GM20000 (cell line): ENCODE data around the gene KIF26B.

Experiments
- DNase-seq: peaks from one replicate; pipeline ENCODE4 v3.0.0; 2012; ENCODE audit warnings: low spot score
- TF ChIP-seq, protein P1 (sequence below): IDR thresholded peaks from 2 replicates; pipeline ENCODE4 v1.5.1; 2012; ENCODE audit warnings: mild to moderate bottlenecking, control low read depth; ENCODE audit errors: extremely low read depth, missing control alignments

Gene KIF26B

GRCh38 chr1:245373131-245373530 is 218.3 kb downstream of the KIF26B start:
- DNase-seq, result no peak
- TF ChIP-seq, protein P1, sequence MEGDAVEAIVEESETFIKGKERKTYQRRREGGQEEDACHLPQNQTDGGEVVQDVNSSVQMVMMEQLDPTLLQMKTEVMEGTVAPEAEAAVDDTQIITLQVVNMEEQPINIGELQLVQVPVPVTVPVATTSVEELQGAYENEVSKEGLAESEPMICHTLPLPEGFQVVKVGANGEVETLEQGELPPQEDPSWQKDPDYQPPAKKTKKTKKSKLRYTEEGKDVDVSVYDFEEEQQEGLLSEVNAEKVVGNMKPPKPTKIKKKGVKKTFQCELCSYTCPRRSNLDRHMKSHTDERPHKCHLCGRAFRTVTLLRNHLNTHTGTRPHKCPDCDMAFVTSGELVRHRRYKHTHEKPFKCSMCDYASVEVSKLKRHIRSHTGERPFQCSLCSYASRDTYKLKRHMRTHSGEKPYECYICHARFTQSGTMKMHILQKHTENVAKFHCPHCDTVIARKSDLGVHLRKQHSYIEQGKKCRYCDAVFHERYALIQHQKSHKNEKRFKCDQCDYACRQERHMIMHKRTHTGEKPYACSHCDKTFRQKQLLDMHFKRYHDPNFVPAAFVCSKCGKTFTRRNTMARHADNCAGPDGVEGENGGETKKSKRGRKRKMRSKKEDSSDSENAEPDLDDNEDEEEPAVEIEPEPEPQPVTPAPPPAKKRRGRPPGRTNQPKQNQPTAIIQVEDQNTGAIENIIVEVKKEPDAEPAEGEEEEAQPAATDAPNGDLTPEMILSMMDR, result no peak

DNA sequence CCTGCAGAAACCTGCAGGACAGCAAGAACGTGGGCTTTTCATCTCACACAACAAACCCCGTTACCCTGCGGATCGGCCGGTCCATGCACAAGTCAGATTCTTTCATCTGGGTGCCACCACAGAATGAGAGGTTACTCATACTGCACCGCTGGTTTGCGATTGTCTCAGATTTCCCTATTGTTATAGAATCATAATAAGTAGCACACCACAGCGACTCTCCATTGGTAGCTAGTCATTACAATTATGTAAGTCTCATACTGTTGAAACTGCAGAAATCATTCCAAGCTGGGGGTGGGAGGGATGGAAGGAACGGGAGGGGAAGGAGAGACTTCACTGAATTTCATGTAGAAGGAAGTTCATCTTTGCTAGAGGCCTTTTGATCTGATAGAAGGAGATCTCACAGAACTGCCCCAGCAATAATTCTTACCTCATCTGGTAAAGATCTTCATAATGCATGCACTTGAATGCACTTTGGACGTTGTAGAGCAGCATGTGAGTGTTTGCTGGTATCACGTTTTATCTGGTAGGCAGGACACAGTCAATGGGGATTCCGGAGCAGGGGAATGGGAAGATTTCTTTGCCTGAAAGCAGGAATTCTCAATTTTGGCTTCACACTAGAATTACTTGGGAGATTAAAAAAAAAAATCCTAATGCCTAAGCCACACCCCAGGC is 221.1 kb downstream of the KIF26B start:
- TF ChIP-seq, protein P1, result no peak
- no peak for DNase-seq

DNA sequence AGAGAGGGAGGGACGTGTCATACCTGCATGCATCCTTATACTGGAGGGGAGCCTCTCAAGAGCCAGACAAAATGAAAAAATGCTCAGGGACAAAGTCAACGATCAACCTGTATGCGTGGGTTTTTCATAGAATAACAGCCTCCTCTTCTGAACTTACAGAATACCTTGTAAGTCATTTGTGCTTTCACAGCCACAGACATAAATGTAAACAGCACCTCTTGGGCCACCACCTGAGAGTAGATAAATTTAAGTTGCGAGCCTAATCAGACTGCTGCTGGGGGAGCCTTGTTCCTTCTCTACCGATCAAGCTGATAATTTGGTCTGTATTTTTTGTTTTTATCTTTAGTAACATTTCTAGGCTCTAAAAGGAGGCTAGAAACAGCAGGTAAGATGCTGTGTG is 223.1 kb downstream of the KIF26B start:
- no peak for DNase-seq
- TF ChIP-seq, protein P1, result no peak

GRCh38 chr1:245378311-245378722 is 223.5 kb downstream of the KIF26B start:
- no peak for DNase-seq
- TF ChIP-seq, protein P1, result no peak

DNA sequence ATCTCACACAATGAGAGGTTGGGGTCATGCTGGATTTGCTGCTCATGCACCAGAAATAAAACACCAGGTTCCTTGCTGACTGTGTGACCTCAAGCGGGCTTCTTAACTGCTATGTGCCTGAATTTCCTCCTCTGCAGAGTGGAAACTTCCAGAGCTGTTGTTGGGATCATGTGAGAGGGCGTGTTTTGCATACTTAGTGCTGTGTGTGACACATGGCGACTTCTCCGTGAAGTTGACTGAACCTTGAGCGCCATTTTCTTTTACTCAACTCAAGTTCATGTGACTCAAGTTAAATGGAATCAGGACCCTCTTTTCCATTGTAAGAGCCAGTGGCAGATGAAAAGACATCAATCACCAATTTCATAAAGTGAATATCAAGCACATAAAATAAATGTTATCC is 224.0 kb downstream of the KIF26B start:
- TF ChIP-seq, protein P1, result no peak
- no peak for DNase-seq

DNA sequence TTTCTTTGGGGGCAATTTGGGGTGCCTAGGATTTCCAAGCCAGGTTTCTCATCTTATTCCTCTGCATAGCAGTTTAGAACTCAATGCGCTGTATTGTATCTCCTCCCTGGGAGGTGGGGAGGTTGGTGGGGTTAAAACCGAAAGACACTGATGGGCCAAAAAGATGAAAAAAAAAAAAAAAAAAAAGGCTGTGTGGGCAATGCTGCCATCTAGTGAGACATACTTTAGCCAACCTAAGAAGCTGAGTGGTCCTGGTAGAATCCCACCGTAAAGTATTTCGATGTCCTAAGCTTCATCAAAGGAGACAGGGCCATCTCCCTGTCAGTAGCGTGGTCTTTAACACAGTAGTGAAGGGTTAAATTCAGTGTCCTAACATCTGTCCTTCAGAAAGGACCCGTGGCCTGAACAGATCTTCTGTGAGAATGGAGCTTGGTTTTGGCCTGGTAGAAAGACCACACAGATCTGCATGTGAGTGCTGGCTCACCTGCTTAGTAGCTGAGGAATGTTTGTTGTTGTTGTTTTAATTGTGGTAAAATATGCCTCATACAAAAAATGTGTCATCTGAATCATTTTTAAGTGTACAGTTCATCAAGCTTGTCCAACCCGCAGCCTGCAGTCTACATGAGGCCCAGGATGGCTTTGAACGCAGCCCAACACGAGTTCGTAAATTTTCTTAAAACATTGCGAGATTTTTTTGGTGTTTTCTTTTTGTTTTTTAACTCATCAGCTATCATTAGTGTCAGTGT is 226.2 kb downstream of the KIF26B start:
- TF ChIP-seq, protein P1, result no peak
- no peak for DNase-seq

- no peak for DNase-seq
- TF ChIP-seq, protein P1, result no peak
Measured at GRCh38 chr1:245382981-245383380, 228.2 kb downstream of the KIF26B start.
